ENCODE data around the gene PGC.

DNA sequence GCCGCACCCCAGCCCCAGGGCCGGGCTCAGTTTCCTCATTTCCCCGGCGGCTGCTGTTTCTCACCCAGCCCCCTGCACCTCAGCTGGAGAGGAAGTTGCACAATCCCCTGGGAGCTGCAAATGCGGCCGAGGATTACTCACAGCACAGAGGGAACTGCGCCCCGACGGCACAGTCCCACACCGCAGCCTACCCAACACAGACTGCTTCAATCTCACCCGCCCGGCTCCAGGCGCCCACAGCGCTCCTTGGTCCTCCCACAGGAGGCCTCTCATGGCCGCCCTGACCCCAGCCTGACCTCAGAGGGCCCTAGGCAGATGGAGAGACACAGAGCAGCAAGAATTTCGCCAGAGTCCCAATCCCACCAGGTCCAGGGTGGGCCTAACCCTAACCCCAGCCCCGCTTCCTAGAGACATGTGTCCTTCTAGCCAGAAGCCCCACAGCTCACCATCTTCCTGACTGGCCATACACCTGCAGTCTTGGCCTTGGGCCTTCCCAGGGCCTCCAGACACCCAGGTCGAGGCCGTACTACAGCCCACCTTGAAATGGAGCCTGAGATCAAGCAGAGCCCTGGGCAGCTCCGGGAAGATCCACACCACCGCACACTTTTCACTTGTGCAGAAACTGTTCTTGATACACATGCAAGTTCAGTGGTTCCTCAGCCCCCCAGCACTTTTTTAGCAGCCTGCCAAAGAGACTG, 23.5 kb downstream of the PGC start:
- TF ChIP-seq GATA2 (IDR thresholded peaks at IDR 0.05; ENCODE audit: low read depth, low read length) (no peak), GATA3 (IDR thresholded peaks at IDR 0.05; ENCODE audit: low read depth, low read length) (no peak)

Measured in SH-SY5Y (cell line).